KG1 (cell line): ENCODE data around the gene GNAL.

ENCODE experiments used
- DNase-seq: peaks from one replicate; lab custom pipeline; 2025; lab: John Stamatoyannopoulos, UW

The GNAL gene

DNA sequence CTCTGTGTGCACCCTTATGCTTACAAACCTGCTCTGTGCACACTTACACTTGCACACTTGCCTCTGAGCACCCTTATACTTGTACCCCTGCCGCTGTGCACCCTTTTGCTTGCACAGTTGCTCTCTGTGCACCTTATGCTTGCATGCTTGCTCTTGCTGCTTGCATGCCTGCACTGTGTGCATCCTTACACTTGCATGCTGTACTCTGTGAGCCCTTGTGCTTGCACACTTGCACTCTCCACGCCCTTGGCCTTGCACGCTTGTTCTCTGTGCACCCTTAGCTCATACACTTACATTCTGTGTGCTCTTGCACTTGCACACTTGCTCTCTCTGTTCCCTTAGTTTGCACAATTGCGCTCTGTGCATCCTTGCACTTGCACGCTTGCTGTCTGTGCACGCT lies 78.3 kb downstream of the GNAL start:
- DNase-seq: no peak

DNA sequence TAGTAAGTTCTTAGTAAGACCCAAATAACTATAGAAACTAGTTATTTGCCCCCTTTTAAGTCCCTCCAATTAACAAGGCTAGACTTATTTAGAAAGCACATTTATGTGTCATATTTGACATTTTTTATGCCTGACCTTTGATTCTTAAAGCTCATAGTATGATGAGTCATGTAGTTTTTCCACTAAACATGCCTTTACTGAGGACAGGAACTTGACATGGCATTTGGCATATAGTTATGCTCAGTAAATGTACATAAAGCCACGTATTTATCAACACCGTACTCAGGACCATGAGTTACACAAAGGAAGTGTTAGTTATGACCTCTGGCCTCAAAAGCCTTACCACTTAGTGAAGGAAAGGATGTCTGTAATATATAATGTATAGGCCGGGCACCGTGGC lies 78.9 kb downstream of the GNAL start:
- no peak for DNase-seq

DNA sequence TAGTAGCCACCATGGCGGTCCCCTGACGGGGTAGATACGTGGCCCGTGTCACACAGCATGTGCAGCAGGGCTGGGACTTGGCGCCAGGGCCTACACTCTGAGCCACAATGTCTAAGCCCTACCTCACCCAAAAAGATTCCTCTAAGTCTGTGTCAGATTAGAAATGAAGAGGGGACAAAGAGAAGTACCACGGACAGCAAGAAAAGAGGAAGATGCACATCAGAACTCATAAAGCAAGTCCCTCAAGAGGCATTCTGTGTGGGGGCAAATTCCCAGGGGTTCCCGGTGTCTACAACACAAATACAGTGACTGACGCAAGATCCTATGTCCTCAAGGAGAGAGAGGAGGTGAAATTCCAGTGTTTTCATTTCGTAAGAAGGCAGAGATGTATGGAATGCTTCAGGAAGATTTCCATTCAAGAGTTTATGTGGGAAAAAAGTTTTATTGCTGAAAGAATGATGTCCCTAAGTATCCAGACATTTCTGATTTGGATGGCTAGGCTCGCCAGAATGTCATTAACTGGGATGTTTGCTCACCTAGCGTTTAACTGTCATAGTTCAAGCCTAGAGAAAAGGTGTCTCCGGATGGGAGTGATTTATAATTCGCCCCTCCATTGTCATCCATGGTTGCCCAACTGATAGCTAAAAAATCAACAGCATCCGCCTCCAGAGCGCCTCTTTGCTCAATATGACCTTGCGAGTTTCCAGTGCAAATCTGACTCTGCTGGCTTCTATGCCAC lies 86.5 kb downstream of the GNAL start:
- DNase-seq: no peak

DNA sequence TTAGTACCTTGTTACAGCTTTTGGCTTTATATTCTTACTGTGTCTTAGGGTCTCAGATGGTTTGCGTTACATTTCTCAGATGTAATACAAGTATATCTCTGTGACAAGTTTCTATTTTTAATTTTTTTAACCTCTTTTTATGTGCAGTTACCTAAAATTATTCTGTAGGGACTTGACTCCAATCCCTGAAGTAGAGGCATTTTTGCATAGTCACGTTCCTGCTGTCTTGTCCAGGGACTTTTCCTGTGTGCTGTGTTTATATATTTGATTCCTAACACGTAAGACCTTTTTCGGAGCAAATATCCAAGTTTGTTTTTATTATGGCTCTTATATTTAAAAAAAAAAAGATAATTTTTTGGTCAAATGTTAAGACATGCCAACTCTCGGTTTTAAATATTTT lies 91.0 kb downstream of the GNAL start:
- no peak for DNase-seq

DNA sequence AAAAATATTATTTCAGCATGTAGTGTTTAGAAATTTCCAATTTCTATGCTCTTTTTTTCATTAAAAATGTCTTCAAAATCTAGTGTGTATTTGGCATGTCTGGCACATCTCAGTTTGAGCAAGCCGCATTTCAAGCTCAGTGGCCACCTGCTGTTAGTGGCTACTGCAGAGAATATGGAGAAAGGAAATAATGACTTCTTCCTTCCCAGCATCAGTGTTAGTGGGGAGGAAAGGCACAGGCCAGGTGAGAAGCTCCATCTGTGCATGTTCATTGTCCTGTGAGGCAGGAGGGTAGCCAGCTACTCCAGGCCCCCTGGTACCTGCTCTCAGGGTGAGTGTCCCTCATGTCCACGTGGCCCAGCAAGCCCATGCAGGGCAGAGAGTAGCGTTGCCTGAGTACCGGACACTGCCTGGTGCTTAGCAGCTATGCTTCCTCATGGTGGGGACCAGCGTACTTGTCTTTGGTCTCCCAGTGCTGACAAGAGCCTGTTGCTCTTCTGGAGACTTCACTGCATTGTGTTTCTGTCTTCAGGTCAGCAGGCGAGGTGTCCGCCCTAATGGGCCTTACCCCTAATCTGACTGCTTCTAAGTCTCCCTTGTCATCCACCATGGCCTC lies 94.8 kb downstream of the GNAL start:
- DNase-seq: no peak

DNA sequence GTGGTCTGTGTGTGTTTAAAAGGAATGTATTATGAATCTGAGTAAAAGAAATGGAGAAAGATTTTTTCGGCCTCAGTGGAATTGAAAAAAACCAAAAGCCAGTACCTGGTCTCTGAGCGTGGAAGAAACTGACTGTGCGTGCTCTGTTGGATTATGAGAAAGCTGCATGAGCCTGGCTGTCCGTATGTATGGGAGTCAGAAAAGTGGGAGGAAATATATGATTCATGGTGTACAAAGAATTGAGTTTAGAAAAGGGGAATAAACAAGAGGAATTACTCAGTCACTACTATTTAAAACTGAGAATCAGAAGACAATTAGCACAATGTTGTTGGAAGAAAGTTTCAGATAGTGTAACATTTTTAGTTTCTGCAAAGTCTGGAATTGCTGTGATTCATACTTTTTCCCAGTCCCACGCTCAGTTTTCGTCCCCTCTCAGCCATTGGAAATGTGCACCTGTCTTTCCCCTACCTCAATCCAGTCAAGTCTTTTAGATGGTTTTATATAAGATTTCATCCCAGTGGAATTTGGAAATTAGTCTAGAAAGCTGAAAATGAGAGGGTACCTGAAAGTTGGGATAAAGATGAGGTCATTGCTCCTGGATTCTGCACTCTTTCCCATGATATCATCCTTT lies 95.7 kb downstream of the GNAL start:
- no peak for DNase-seq

DNA sequence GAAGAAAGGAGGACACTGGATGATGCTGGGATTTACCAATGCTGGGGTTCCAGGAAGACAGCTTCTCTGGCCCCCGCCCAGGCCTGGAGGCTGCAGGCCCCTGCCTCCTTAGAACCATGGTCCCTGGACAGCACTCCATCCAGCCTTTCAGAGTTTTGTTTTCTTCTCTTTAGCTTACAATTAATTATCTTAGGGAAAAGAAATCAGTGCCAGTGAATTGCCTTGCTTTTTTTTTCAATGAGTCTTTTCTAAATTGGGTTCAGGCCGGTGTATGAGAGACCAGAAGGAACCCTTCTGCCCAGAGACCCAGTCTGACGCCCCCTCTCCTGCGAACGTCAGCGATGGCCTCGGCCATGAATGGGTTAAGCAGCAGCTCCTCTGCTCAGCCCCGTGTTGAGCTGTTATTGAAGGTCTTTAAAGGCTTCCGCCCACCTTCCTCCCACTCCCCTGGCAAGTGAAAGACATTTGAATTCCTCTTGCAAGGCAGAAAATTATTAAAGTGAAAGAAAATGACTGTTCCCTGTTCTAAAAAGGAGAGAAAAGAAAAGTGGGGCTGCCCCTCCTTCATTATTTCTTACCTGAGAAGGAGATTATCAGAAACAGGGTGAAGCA lies 96.5 kb downstream of the GNAL start:
- DNase-seq: no peak

DNA sequence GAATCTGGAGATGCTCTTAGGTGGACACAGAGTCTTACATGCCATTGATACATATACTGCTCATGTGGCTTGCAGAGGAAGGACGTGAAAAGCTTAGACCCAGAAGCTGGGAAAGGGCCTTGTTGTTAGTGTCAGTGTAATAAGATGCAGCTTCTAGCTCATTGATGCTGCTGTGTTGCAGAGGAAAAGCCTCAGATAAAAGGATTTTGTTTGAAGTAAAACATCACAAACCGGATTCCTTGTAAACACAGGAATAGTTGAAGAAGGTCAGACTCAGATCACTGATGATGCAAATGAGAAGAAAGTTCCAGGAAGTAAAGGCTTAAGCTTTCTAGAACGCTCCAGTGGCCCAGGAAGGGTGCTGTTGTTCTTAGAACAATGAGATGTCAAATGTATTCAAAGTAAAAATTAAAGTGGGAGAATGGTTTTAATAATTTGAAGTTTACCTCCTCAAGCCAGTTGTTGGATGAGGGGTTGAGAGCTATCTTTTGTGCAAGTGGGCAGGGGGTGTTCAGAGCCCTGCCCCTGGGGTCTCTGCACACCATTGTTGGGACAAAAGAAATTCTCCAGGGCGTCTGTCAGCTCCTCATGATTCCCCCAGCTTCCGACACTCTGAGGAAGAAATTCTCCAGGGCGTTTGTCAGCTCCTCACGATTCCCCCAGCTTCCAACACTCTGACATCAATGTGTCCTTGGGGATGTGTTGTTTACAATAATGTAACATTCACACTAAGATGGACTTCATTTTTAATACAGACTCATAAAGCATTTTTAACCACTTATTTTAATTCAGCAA lies 100.8 kb downstream of the GNAL start:
- DNase-seq: no peak

DNA sequence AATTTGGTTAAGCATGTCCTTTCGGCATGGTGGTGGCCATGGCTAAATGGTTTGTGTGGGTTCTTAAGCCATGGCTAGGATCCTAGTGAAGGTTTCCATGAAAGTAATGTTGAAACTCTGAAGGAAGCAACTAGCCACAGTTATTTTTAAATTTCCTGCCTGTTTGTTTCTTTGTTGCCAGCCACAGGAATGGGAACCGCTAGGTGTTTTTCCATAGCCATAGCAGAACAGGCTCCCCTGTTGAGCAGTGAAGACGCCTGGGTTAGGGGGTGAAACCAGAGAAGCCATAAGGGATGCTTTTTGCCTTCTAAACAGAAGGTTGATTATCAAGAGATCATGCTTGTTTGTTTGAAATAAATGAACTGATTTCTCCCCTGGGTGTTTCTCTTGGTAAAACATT lies 102.1 kb downstream of the GNAL start:
- no peak for DNase-seq

DNA sequence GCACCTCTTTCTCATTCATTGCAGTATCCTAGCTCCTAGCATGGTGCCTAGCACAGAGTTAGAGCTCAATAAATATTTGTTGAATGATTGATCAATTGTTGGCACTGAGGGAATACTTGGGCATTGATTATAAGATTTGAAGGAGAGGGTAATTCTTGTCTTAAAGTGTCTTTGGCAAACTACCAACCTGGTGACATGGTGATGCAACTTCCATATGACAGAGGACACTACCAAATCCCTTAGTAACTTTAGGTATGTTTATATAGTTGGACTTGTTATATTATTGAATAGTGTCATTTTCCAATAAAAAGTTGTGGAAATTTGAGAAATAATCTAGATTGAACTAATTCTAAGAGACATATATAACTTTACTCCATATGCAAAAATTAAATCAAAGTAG lies 103.6 kb downstream of the GNAL start:
- DNase-seq: no peak

DNA sequence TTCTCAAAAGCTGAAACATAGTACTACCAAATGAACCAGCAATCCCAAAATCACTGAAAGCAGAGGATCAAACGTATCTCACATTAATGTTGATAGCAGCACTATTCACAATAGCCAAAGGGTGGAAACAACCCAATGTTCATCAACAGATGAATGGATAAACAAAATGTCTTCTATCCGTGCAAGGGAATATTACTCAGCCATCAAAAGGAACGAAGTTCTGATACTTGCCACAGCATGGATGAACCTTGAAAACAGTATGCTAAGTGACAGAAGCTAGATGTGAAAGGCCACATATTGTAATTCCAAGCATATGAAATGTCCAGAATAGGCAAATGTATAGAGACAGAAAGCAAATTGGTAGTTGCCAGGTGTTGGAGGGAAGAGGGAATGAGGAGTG lies 105.1 kb downstream of the GNAL start:
- DNase-seq: no peak

DNA sequence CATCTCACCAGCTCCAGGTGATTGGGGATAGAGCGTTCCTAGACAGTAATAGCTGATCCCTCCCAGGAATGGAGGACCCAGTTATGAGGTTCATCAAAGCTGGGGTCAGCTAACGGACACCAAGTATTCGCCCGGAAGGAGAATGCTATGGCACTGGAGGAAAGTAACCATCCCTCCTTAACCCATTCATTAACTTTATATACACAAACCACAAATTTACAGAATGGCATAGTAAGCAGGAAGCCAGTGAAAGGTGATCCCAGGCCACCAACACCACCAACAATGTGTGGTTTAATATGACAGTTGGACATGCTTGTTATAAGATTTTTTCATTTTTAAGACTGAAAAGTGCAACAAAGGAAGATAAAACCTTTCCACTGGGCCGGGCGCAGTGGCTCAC lies 106.9 kb downstream of the GNAL start:
- DNase-seq: no peak

DNA sequence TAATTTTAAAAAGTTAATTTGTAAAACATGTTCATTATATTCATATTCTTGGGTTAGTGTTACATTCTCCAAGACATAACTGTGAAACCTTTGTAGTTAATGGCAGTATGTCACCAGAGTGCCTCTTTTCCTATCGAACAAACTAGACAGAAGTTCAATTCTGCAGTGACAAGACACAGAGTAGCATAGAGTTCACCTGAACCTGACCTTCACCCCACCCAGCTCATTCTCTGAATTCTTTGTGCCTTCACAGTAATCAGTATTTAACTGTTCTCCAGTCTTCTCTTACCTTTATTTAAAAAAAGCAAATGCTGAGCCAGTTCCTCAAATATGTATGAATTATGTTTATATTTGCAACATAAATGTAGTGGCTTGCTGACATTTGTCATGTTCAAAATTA lies 109.2 kb downstream of the GNAL start:
- no peak for DNase-seq

DNA sequence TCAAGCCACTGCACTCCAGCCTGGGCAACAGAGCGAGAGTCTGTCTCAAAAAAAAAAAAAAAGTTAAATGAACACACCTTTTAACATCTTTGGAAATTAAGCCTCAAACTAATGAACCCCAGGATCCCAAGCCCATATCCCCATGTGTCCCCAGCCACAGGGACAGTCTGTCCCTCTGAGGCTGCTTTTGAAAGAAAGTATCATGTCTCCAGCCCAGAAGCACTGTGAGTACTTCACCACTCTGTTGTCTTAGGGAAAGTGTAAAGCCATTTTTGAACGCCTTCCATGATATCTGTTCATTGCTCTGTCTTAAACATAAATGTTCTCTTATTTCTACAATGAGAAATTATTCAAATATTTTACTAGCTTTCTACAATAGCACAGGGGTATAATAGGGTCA lies 110.0 kb downstream of the GNAL start:
- no peak for DNase-seq

DNA sequence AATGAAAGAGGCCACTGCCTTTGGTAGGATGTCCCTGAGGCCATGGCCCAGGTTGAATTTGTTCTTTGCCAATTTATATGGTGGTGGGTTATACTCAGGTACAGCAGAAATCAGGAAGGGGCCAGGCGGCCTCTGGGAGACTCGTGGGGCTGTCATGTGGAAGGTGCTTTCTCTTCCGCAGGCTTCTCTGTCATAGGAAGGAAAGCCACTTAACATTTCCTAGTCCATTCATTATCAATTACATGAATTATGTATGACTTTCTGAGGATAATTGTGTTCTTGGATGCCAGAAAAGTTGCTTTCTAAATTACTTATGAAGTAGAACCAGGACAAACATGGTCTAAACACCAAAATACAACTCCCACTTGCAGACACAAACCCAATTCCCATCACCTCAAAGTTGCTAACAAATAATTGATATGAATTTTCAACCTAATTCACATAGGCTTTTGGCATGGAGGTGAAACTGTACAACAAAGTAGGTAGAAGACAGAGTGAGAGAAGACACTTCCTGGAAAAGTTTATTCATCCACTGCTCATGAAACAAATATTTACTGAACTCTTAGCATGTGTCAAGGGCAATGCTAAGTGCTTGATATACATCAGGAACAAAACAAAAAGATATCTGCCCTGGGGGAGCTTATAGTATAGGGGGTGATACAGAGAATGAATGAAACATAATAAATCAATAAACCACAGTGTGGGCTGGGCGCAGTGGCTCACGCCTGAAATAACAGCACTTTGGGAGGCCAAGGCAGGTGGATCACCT lies 111.7 kb downstream of the GNAL start:
- DNase-seq: no peak

DNA sequence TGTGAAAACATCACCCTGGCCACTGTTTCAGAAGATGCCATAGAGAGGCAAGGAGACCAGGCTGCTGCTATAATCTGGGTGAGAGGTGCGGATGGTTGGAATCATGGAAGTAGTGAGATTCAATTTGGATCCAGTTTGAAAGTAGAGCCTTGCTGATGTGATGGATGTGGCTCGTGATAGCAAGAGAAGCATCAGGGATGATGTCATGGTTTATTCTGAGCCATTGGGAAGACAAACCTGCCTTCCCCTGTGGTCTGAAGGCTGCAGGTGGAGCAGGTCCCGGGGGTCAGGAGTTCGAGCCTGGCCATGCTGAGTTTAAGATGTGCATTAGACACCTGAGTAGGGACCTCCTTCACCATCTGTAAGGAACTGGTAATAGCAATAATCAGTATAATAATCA lies 112.5 kb downstream of the GNAL start:
- no peak for DNase-seq

DNA sequence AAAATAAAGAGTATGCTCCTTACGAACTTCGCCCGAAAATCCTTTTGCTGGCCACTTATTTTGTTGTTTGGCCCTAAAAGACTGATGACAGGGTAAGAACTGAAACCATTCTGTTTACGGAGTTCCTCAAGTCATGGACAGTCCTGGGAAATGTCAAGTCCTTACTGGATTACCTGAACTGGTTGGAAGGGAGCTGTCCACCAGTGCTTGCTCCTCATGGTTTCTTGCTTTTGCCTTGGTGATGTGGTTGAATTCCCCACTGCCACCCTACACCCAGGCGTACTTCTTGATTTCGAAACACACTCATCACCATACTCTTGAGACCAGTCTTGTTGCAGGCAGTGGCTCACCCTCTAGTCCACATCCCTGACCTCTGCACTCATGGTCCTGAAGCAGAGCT lies 113.1 kb downstream of the GNAL start:
- no peak for DNase-seq

DNA sequence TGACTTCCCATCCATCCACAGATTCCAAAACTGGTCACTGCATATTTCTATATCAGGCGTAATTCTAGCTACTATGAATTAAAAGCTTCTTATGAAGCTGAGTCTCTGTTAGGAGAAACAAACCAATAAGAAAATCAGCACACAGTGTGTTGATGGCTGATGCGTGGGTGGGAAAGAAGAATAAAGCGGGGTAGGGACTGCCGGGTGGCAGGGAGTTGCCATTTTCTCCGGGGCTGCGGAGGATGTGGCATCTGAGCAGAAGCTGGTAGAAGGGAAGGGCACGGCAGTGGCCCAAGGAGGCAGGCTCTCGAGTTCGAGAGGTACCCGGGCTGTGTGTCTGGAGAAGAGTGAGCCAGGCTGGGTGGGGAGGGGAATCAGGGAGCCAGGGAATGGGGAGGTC lies 113.5 kb downstream of the GNAL start:
- DNase-seq: no peak

DNA sequence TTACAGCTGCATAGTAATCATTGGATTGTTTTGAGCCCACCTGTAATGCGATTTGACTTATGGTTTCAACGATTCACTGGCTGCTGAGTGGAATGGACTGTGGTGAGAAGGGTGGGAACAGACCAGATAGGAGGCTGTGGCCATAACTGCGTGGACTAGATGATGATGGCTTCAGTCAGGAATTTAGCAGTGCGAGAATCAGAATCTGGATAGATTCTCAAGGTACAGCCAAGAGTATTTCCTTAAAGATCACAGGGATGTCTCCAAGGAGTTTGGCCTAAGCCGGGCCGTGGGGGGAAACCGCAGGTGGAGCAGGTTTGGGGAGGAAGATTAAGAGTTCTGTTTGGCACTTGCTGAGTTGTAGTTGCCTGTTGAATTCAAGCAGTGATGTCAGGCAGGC lies 118.2 kb downstream of the GNAL start:
- DNase-seq: no peak

DNA sequence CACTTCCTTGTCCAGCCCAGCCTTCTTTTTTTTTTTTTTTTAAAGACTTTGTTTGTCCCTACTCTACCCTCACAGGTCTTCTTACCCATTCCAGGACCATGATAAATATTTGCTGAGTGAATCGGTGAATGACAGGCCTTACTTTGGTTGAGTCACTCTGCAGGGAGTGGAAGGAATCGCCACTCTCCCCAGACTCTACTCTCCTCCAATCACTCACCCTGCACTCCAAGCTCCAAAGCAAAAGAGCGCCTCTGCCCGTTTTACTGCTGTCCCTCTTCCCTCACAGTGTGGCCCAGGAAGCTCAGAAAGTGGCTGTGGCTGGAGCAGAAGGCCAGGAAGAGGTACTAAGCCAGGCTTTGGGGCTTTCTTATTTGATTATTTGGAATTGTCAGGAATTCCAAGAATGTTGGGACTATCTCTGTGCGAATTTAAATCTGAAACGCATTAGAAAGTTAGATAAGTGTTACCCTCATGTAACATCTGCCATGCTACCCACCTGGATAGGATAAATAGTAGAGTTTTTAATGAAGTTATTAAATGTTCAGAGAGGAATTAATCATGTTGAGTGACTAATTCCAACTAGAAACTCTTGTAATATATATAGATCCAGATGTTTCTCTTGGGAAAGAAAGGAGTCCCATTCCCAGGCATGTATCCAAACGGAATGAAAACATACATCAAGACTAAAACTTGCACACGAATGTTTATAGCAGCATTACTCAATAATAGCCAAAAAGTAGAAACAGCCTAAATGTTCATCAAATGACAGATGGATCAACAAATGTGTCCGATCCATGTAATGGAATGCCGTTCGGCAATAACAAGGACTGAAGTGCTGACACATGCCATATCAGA lies 119.2 kb downstream of the GNAL start:
- no peak for DNase-seq

DNA sequence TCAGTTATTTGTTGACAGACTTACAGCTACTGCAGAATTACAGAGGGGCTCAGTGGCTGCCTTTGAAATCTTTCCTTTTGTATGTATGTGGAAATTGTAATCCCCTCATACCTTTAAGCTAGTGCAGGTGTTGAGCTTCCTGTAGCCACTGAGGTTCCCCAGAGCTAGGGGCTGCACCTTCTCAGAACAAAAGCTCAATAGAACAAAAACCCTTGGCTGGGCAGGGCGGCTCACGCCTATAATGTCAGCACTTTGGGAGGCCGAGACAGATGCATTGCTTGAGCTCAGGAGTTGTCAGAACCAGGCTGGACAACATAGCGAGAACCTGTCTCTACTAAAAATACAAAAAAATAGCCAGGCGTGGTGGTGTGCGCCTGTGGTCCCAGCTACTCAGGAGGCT lies 120.8 kb downstream of the GNAL start:
- DNase-seq: no peak
